NCI-H1105 treated with DMSO at 0.1 percent for 48 hours (cell line): ENCODE results near the gene GSTM2.

ENCODE experiments used
- DNase-seq: peaks from one replicate; lab custom pipeline; 2025; lab: John Stamatoyannopoulos, UW

GSTM2 gene

DNA sequence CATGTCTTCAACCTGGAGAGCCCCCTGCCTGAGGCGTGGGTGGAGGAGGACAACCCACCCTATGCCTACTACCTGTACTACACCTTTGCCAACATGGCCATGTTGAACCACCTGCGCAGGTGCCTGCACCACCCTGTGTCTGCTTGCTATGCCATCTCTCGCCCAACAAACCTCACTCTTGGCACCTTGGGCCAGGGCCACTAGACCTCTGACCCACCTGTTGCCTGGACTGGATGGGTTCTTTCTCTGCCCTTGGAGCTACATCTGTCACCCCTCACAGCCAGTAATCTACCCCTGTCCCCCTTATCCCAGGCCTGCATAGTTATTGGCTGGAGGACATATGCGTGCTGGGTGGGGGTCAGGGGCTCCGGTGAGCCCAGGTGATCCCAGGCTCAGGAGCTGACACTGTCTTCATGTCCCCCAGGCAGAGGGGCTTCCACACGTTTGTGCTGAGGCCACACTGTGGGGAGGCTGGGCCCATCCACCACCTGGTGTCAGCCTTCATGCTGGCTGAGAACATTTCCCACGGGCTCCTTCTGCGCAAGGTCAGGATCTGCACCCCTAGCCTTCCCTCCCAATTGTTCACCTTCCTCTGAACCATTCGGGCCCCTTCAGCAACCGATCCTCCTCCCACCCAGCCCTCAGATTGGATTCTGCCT is 38.4 kb upstream of the GSTM2 start:
- no peak for DNase-seq

DNA sequence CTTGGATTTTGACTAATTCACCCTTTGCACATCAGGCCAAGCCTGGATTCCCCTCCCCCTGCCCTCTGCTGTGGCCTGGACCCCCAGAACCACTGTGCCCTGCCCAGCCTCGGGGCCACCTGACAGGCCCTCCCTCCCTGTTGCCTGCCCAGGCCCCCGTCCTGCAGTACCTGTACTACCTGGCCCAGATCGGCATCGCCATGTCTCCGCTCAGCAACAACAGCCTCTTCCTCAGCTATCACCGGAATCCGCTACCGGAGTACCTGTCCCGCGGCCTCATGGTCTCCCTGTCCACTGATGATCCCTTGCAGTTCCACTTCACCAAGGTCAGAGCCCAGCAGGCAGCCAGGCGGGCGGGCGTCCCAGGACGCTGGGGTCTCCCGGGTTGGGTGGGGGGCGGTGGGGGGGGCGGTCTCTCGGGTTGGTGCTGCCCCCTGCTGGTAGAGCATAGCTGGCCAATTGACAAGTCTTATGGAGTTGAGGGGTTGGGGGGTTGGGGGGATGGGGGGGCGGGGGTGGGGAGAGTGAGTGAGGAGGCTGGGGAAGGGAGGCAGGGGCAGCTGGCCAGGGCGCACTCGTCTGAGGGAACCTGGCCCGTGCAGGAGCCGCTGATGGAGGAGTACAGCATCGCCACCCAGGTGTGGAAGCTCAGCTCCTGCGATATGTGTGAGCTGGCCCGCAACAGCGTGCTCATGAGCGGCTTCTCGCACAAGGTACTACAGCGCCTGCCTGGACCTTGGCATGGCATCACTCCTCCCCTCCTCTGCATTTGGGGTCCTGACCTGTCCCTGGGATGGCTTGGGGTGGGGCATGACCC is 37.6 kb upstream of the GSTM2 start:
- DNase-seq, result no peak

DNA sequence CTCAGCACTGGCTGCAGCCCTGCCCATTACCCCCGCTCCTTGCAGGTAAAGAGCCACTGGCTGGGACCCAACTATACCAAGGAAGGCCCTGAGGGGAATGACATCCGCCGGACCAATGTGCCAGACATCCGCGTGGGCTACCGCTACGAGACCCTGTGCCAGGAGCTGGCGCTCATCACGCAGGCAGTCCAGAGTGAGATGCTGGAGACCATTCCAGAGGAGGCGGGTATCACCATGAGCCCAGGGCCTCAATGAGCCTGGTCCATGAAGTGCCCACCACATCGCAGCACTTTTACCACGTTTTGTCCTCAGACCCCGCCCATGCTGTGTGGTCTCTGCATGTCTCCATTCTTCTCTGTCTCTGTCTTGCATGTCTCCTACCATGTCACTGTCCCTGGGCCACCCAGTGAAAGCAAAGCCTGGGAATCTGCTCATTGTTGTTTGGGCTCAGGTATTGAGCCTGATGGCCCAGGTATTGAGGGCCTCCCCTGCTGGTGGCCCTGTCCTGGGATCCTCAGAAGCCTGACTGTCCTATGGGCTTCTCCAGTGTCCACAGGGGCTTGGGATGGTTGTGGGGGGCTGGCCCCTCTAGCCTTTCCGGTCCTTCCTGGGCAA is 36.9 kb upstream of the GSTM2 start:
- no peak for DNase-seq

GRCh38 chr1:109631513-109632505 is 36.0 kb upstream of the GSTM2 start:
- DNase-seq, result peak; percentile 54

- DNase-seq, result peak; percentile 97
Measured at GRCh38 chr1:109632671-109633346, 35.0 kb upstream of the GSTM2 start.

DNA sequence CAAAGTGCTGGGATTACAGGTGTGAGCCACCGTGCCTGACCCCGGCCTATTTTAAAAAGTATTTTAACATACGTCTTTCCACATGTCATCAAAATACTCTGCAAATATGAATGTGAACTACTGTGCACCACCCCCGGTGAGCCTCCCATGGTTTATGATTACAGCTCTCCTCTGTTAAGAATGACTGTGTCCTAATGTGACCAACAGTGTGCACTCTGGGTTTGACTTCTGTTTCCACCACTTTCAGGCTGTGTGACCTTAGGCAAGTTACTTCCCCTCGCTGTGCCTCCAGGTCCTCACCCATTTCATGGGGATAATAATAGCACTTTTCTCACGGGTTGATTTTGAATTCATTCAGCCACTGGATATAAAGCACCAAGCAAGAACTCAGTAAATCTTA is 33.6 kb upstream of the GSTM2 start:
- no peak for DNase-seq

GRCh38 chr1:109634771-109635750 is 32.8 kb upstream of the GSTM2 start:
- no peak for DNase-seq

DNA sequence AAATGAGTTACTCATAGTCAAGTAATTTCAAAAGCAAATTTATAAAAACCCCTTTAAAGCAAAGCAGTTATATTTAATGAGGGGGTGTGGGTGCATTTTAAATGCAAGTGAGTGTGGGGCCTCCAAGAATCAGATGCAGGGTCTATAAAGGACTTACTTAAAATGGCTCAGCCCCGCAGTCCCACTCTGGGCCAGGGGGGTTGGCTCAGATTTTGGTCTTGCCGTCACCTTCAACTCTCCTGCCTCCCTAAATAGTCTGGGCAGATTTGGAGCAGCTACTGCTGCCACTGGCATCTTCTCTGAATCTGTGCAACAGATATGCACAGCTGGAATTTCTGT is 32.0 kb upstream of the GSTM2 start:
- no peak for DNase-seq

DNA sequence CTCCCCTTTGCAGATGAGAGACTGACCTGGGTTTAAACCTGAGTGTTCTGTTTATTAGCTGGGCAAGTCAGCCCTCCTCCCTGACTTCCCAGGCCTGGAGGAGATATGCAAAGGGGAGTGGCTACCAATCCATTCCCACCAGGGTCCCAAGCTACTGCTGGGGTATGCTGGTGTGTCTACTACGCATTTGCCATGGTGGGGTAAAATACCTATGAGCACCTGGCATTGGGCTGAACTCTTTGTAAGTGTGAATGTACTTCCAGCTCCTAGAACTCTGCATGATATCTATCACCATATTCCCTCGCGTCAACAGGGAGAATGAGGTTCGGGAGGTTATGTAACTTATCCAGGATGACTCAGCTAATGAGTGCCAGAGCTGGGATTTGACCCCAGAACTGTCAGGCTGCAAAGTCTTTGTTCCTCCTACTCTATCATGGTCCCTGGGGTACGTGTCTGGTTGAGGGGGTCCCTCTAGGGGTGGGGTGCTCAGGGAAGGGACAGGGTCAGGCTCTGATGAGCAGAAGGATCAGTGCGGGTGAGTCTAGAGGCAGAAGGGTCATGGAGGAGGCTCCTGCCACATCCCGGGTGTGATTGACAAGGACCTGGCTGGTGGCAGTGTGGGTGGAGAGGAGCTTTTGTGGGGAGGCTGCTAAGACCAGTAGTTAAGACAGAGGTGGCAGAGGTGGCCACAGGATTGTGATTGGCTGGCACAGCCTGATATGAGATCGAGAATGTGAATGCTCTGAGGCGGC is 31.5 kb upstream of the GSTM2 start:
- no peak for DNase-seq

DNA sequence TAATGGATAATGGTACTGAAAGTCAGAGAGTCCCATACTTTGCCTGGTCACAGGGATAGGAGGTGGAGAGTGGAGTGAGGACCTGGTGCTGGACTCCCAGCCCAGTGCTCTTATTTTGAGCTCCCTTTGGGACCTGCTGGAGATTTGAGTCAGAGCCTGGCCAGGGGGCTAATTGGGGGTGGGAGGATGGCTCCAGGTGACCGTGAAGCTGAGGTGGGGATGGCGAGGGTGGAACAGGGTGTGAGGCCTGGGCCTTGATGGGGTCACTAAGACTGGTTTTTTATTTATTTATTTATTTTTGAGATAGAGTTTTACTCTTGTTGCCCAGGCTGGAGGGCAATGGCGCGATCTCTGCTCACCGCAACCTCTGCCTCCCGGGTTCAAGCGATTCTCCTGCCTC is 30.4 kb upstream of the GSTM2 start:
- no peak for DNase-seq

- DNase-seq, result no peak
Measured at GRCh38 chr1:109639063-109639840, 28.6 kb upstream of the GSTM2 start.

GRCh38 chr1:109639841-109640184 is 28.0 kb upstream of the GSTM2 start:
- no peak for DNase-seq

GRCh38 chr1:109640285-109640865 is 27.5 kb upstream of the GSTM2 start:
- DNase-seq, result peak; percentile 53

GRCh38 chr1:109641078-109641740 is 26.6 kb upstream of the GSTM2 start:
- DNase-seq, result no peak

DNA sequence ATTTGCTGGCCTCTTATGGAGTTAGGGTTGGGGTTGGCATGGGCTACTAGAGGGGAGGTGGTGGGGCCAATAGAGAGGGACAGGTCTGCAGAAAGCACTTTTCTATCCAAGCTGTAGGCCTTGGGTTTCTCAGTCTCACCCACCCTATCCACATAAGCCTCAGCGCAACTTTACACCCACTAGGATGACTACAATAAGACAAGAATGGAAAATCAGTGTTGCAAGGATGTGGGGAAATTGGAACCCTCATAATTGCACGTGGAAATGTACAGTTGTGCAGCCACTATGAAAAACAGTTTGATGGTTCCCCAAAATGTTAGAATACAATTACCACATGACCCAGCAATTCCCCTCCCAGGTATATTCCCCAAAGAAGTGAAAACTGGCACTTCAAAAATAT is 26.0 kb upstream of the GSTM2 start:
- no peak for DNase-seq

DNA sequence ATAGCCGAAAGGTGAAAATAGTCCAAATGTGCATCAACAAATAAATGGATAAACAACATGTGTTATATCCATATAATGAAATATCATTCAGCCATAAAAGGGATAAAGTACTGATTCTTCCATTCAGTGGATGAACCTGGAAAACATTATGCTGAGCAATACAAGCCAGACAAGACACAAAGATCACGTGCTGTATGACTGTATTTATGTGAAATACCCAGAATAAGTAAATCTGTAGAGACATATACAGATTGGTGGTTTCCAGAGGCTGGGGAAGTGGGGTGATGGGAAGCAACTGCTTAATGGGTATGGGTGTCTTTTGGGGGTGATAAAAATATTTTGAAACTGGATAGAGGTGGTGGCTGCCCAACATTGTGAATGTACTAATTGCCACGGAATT is 25.2 kb upstream of the GSTM2 start:
- no peak for DNase-seq

- no peak for DNase-seq
Measured at GRCh38 chr1:109643385-109644230, 24.2 kb upstream of the GSTM2 start.
